Suprapubic skin (tissue), 4 donors: ENCODE measurements around the gene EHF. TPM values are rescaled to one million over a fixed set of nuclear protein-coding genes. Genes with fewer than 3 reads are reported as not detected.

ENCODE experiments used
- DNase-seq, 2 donors: peaks; one replicate each; pipeline ENCODE4 v3.0.0-alpha.2; 2019; ENCODE audit warnings: low spot score in 2 of 2
- H3K27ac ChIP-seq: fragments of 200-600 bp; sonication (generic); one replicate; pipeline ENCODE4 v1.5.1; 2019
- H3K27me3 ChIP-seq: fragments of 200-600 bp; sonication (generic); one replicate; pipeline ENCODE4 v1.5.1; 2019
- H3K36me3 ChIP-seq: fragments of 200-600 bp; sonication (generic); one replicate; pipeline ENCODE4 v1.5.1; 2019
- H3K4me1 ChIP-seq: fragments of 200-600 bp; sonication (generic); one replicate; pipeline ENCODE4 v1.5.1; 2019
- H3K4me3 ChIP-seq: fragments of 200-600 bp; sonication (generic); one replicate; pipeline ENCODE4 v1.5.1; 2019; ENCODE audit warnings: mild to moderate bottlenecking
- H3K9me3 ChIP-seq: fragments of 200-600 bp; sonication (generic); one replicate; pipeline ENCODE4 v1.5.1; 2019
- CTCF ChIP-seq, 2 donors: fragments of 200-600 bp in 1 of 2; fragments of 450-650 bp in 1 of 2; sonication (generic) in 1 of 2; IDR thresholded peaks; one replicate each; pipeline ENCODE4 v1.5.1; 2016 to 2019; ENCODE audit warnings: antibody characterized with exemption in 2 of 2, mild to moderate bottlenecking in 1 of 2, moderate library complexity in 1 of 2
- EP300 ChIP-seq: sonication (generic); formaldehyde crosslinking; IDR thresholded peaks from one replicate; pipeline ENCODE4 v1.6.1; 2017; ENCODE audit warnings: antibody characterized with exemption
- POLR2A ChIP-seq, 2 donors: fragments of 450-650 bp; IDR thresholded peaks; one replicate each; pipeline ENCODE4 v1.6.1; 2017; ENCODE audit warnings: antibody characterized with exemption in 2 of 2, mild to moderate bottlenecking in 2 of 2, moderate library complexity in 2 of 2
- POLR2AphosphoS5 ChIP-seq, 3 donors: sonication (generic); formaldehyde crosslinking; IDR thresholded peaks; one replicate each; pipeline ENCODE4 v1.6.1; 2017; ENCODE audit warnings: antibody characterized with exemption in 3 of 3
- WGBS: methylation state at CpG from one replicate; pipeline ENCODE4 v1.1.5; 2018; 5-methylcytosine and 5-hydroxymethylcytosine counted together
- total RNA-seq, 4 donors: library from RNA; depleted of rRNA; stranded (reverse); fragments of >200 nt; gene quantifications; one replicate each; pipeline ENCODE4 v1.1.0, GENCODE V29; 2016

The EHF gene
- total RNA-seq, 4 donors from 2014 or later: 99.2 to 138 (median 118) TPM

- Histone ChIP-seq H3K9me3 (no peaks in the 10 kb centered on the region), H3K36me3 (no peaks in the 10 kb centered on the region), H3K27me3 (peaks cover 2% of the 10 kb centered on the region), H3K4me1 (peaks cover 21% of the 10 kb centered on the region), H3K27ac (no peak overlapping the region), H3K4me3 (no peak overlapping the region)
- no peak for DNase-seq
- 58% methylated on average over 4 of the region's 4 CpGs for WGBS
- TF ChIP-seq POLR2A (IDR thresholded peaks at IDR 0.05) (no peak), POLR2AphosphoS5 (IDR thresholded peaks at IDR 0.05) (no peak), EP300 (no peak), CTCF (IDR thresholded peaks at IDR 0.05) (no peak)
Observed at GRCh38 chr11:34583818-34584217, 37.1 kb upstream of the EHF start.

GRCh38 chr11:34585304-34585734 lies 35.6 kb upstream of the EHF start:
- H3K9me3 ChIP-seq: no peaks in the 10 kb centered on the region
- H3K27me3 ChIP-seq: no peaks in the 10 kb centered on the region
- no peaks in the 10 kb centered on the region for H3K36me3 ChIP-seq
- TF ChIP-seq EP300: no peak
- WGBS: 67% methylated on average over 2 of the region's 2 CpGs
- peak overlapping the region; percentile 40 for H3K27ac ChIP-seq
- H3K4me3 ChIP-seq: no peak overlapping the region
- H3K4me1 ChIP-seq: peaks cover 21% of the 10 kb centered on the region
- DNase-seq: no peak

- no peak overlapping the region for H3K4me3 ChIP-seq
- H3K36me3 ChIP-seq: no peaks in the 10 kb centered on the region
- WGBS: 4% methylated on average over 4 of the region's 4 CpGs
- no peaks in the 10 kb centered on the region for H3K27me3 ChIP-seq
- H3K27ac ChIP-seq: peak overlapping the region; percentile 40
- TF ChIP-seq CTCF (IDR thresholded peaks at IDR 0.05) (peak; percentile 56 to 67), POLR2AphosphoS5 (IDR thresholded peaks at IDR 0.05) (no peak)
- H3K4me1 ChIP-seq: peaks cover 21% of the 10 kb centered on the region
- no peaks in the 10 kb centered on the region for H3K9me3 ChIP-seq
- DNase-seq: no peak
Observed at GRCh38 chr11:34585735-34586487, 35.0 kb upstream of the EHF start.

GRCh38 chr11:34586488-34587281 lies 34.2 kb upstream of the EHF start:
- H3K4me1 ChIP-seq: peaks cover 21% of the 10 kb centered on the region

GRCh38 chr11:34587282-34587677 lies 33.6 kb upstream of the EHF start:
- H3K36me3 ChIP-seq: no peaks in the 10 kb centered on the region
- H3K27ac ChIP-seq: no peak overlapping the region
- 65% methylated on average over 5 of the region's 5 CpGs for WGBS
- H3K9me3 ChIP-seq: no peaks in the 10 kb centered on the region
- no peak for DNase-seq
- TF ChIP-seq CTCF (IDR thresholded peaks at IDR 0.05) (no peak), POLR2A (IDR thresholded peaks at IDR 0.05) (no peak), EP300 (no peak), POLR2AphosphoS5 (IDR thresholded peaks at IDR 0.05) (no peak)
- peaks cover 21% of the 10 kb centered on the region for H3K4me1 ChIP-seq
- H3K27me3 ChIP-seq: no peaks in the 10 kb centered on the region
- no peak overlapping the region for H3K4me3 ChIP-seq

More at GRCh38 chr11:34586488-34587281, 34.2 kb upstream of the EHF start:
- Histone ChIP-seq H3K4me3 (no peak overlapping the region), H3K9me3 (no peaks in the 10 kb centered on the region), H3K27me3 (no peaks in the 10 kb centered on the region), H3K36me3 (no peaks in the 10 kb centered on the region), H3K27ac (no peak overlapping the region)
- no peak for DNase-seq
- no peak for TF ChIP-seq CTCF (IDR thresholded peaks at IDR 0.05)
- TF ChIP-seq POLR2A (IDR thresholded peaks at IDR 0.05): no peak
- WGBS: 35% methylated on average over 12 of the region's 12 CpGs
